Left lung (tissue), 10 donors: ENCODE results near the gene MXD3. TPM values are rescaled to one million over a fixed set of nuclear protein-coding genes. Genes with fewer than 3 reads are reported as not detected.
A peak's percentile ranks its signal among the peaks of the same experiment; 100 is the strongest.
"Not testable (repeated sequence)": the region's sequence is repeated elsewhere in the genome, so short reads cannot be mapped to it uniquely, and the experiment has no call there.

Experiments used
- ATAC-seq: fragments of 200-7000 bp; cut with Tn5 transposase; one replicate; pipeline ENCODE4 v1.9.1; 2020; ENCODE audit warnings: moderate library complexity
- DNase-seq, 4 donors: peaks; one replicate each; pipeline ENCODE4 v3.0.0-alpha.2; 2013 to 2020
- H3K27ac ChIP-seq, 2 donors: fragments of 200-600 bp; sonication (generic) in 1 of 2; one replicate each; pipeline versions ENCODE4 v1.5.0 to v1.8.0; 2020 to 2021
- H3K27me3 ChIP-seq, 2 donors: fragments of 200-600 bp; sonication (generic) in 1 of 2; one replicate each; pipeline versions ENCODE4 v1.5.0 to v1.8.0; 2020 to 2021
- H3K36me3 ChIP-seq, 2 donors: fragments of 200-600 bp; sonication (generic) in 1 of 2; one replicate each; pipeline versions ENCODE4 v1.5.0 to v1.8.0; 2020 to 2021
- H3K4me1 ChIP-seq, 2 donors: fragments of 200-600 bp; one replicate each; pipeline ENCODE4 v1.8.0; 2021
- H3K4me3 ChIP-seq, 2 donors: fragments of 200-600 bp; sonication (generic) in 1 of 2; one replicate each; pipeline versions ENCODE4 v1.5.0 to v1.8.0; 2020 to 2021; ENCODE audit warnings: mild to moderate bottlenecking in 1 of 2
- H3K9me3 ChIP-seq, 2 donors: fragments of 200-600 bp; sonication (generic) in 1 of 2; one replicate each; pipeline versions ENCODE4 v1.5.0 to v1.8.0; 2020 to 2021
- intact Hi-C, 2 donors: fragments of 100-400 bp; cut with DNase I; formaldehyde crosslinking; loops; one replicate each; pipeline versions ENCODE4 v1.11.2 to v1.14.2; 2022
- polyA plus RNA-seq, 6 donors: library from polyadenylated mRNA; unstranded; fragments of 120-200 nt; gene quantifications; one replicate each; pipeline ENCODE4 v1.2.1, GENCODE V29; 2013; ENCODE audit not compliant: insufficient read length in 6 of 6
- total RNA-seq, 2 donors: library from RNA; stranded (reverse); fragmentation: NEBNext Ultra II Directional; extraction: Animal tissue kit (Norgen Biotek cat#: 25700); gene quantifications; one replicate each; pipeline ENCODE4 v1.2.1, GENCODE V29; 2021
- TF ChIP-seq, protein P1 (sequence below), 2 donors: fragments of 200-600 bp; sonication (generic) in 1 of 2; IDR thresholded peaks; one replicate each; pipeline versions ENCODE4 v1.5.0 to v1.8.0; 2021; ENCODE audit warnings: antibody characterized with exemption in 2 of 2
- donor health status: DM: no; HTN: yes; CAD: no.
- donor health status: DM: no; HTN: no; CAD: no.

Gene MXD3
- total and polyA plus RNA-seq, 8 donors, result 10.8 to 36.5 (median 22.0) TPM

DNA sequence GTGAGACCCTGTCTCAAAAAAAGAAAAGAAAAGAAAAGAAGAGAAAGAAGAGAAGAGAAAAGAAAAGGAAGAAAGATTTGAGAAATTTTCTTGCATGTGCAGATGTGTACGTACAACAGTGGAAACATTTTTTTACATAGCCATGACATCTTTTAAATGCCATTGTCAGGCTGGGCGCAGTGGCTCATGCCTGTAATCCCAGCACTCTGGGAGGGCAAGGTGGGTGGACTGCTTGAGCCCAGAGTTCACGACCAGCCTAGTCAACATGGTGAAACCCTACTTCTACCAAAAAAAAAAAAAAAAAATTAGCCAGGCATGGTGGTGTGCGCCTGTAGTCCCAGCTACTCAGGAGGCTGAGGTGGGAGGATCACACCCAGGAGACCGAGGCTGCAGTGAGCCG lies 33.2 kb upstream of the MXD3 start:
- Histone ChIP-seq H3K9me3 (no peaks in the 10 kb centered on the region), H3K4me1 (peaks cover 2 to 47% of the 10 kb centered on the region in 2 donors), H3K27me3 (no peaks in the 10 kb centered on the region), H3K4me3 (no peak overlapping the region), H3K27ac (no peak overlapping the region), H3K36me3 (peaks cover 0 to 83% of the 10 kb centered on the region in 2 donors)
- ATAC-seq (no peak), DNase-seq (peak in 2 of 4 donors; percentile 0 to 9)
- intact Hi-C loops, result no loop called here
- TF ChIP-seq, protein P1, sequence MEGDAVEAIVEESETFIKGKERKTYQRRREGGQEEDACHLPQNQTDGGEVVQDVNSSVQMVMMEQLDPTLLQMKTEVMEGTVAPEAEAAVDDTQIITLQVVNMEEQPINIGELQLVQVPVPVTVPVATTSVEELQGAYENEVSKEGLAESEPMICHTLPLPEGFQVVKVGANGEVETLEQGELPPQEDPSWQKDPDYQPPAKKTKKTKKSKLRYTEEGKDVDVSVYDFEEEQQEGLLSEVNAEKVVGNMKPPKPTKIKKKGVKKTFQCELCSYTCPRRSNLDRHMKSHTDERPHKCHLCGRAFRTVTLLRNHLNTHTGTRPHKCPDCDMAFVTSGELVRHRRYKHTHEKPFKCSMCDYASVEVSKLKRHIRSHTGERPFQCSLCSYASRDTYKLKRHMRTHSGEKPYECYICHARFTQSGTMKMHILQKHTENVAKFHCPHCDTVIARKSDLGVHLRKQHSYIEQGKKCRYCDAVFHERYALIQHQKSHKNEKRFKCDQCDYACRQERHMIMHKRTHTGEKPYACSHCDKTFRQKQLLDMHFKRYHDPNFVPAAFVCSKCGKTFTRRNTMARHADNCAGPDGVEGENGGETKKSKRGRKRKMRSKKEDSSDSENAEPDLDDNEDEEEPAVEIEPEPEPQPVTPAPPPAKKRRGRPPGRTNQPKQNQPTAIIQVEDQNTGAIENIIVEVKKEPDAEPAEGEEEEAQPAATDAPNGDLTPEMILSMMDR (IDR thresholded peaks at IDR 0.05), result no peak

DNA sequence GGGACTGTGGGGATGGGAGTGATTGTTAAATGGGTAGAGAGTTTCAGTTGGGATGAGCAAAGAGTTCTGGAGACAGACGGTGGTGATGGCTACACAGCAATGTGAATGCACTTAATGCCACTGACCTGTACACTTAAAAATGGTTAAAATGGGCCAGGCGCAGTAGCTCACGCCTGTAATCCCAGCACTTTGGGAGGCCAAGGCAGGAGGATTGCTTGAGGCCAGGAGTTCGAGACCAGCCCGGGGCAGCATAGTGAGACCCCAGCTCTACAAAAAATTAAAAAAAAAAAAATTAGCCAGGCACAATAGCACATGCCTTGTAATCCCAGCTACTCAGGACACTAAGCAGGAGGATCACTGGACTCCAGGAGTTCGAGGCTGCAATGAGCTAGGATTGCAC lies 32.1 kb upstream of the MXD3 start:
- ATAC-seq (no peak), DNase-seq (no peak)
- Histone ChIP-seq H3K4me1 (peaks cover 0 to 42% of the 10 kb centered on the region in 2 donors), H3K27ac (no peak overlapping the region), H3K36me3 (peaks cover 0 to 77% of the 10 kb centered on the region in 2 donors), H3K4me3 (no peak overlapping the region), H3K27me3 (no peaks in the 10 kb centered on the region), H3K9me3 (no peaks in the 10 kb centered on the region)
- TF ChIP-seq, protein P1 (IDR thresholded peaks at IDR 0.05), result no peak
- intact Hi-C loops, result no loop called here

DNA sequence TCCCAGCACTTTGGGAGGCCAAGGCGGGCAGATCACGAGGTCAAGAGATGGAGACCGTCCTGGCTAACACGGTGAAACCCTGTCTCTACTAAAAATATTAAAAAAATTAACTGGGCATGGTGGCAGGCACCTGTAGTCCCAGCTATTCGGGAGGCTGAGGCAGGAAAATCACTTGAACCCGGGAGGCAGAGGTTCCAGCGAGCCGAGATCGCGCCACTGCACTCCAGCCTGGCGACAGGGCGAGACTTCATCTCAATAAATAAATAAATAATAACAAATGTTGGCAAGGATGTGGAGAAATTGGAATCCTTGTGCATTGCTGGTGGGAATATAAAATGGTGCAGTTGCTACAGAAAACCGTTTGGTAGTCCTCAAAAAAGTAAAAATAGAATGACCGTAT lies 31.3 kb upstream of the MXD3 start:
- H3K27ac ChIP-seq, H3K4me3 ChIP-seq, ATAC-seq, intact Hi-C loops, H3K9me3 ChIP-seq, H3K27me3 ChIP-seq: not testable (repeated sequence)
- peak in 1 of 4 donors; percentile 19 for DNase-seq
- Histone ChIP-seq H3K36me3 (peaks cover 0 to 80% of the 10 kb centered on the region in 2 donors), H3K4me1 (peaks cover 0 to 41% of the 10 kb centered on the region in 2 donors)

DNA sequence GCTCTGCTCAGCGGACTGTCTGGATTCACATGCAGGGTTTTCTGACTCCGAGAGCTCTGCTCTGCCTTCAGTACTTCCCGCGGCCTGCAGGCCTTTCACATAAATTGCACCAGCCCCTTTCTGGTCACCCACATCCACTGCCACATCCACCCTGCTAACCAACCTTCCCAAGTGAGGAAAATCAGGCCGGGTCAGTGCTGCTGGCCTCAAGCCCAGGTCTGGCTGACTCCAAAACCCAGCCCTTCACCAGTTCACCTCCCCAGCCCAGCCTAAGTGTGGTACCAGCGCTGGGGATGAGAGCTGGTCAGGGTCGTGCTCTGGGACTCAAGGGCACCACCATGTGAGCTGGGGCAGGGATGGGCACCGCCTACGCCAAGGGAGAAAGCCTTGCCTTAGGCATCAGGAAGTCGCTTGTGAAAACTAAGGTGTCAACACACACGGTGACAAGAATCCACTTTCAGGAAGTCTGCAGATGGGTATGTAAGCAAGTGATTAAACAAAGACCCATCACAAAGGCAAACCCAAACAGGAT lies 27.5 kb upstream of the MXD3 start:
- peaks cover 0 to 83% of the 10 kb centered on the region in 2 donors for H3K36me3 ChIP-seq
- peak overlapping the region in 1 of 2 donors; percentile 72 for H3K27ac ChIP-seq
- no peak overlapping the region for H3K4me3 ChIP-seq
- ATAC-seq (no peak), DNase-seq (no peak)
- peaks cover 0 to 20% of the 10 kb centered on the region in 2 donors for H3K4me1 ChIP-seq
- TF ChIP-seq, protein P1 (IDR thresholded peaks at IDR 0.05), result no peak
- no peaks in the 10 kb centered on the region for H3K9me3 ChIP-seq
- intact Hi-C loops, result no loop called here
- H3K27me3 ChIP-seq, result no peaks in the 10 kb centered on the region

DNA sequence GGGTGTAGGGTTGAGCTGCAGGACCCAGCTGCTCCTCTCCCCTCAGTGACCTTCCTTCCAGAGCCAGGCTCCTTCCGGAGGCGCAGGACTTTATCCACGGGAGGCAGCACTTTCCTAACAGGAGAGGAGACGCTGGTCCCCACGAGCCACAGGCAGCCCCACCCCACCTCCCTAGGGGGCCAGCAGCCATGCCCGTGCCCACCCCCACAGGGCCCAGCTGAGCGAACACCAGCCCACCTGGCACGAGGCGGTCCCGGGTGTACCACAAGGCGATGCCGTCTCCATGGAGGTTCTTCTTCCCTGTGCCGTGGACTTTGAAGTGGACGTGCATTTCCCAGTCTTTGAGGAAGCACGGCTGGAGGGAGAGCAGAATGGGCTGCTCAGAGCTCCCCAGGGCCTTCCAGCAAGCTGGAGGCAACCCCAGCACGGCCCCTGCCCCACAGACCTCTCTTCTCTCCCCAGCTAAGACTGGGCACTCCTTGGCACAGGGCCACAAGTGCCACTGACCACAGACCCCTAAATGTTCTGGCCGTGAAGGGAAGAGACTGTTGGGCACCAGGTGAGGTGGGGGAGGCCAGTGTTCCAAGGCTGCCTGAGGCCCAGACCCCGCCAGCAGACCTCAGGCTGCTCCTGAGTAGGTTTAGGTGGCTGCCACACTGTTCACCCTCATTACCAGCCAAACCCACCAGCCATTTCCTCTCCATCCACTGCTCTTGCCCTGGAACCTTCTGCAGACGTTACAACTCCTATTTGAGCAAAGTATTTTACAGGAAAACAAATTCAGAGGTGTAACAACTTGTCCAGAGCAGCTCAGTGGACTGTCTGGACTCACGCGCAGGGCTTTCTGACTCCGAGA lies 26.8 kb upstream of the MXD3 start:
- H3K9me3 ChIP-seq, result no peaks in the 10 kb centered on the region
- no peak for ATAC-seq
- DNase-seq, result peak in 1 of 4 donors; percentile 71
- TF ChIP-seq, protein P1 (IDR thresholded peaks at IDR 0.05), result no peak
- H3K27me3 ChIP-seq, result no peaks in the 10 kb centered on the region
- H3K27ac ChIP-seq, result peak overlapping the region in 1 of 2 donors; percentile 72
- peaks cover 0 to 20% of the 10 kb centered on the region in 2 donors for H3K4me1 ChIP-seq
- peaks cover 0 to 84% of the 10 kb centered on the region in 2 donors for H3K36me3 ChIP-seq
- no peak overlapping the region for H3K4me3 ChIP-seq
- intact Hi-C loops, result no loop called here
